Upper lobe of right lung (tissue), 1 donor: ENCODE measurements around the gene CFAP46. TPM values are rescaled to one million over a fixed set of nuclear protein-coding genes. Genes with fewer than 3 reads are reported as not detected.
A peak's percentile ranks its signal among the peaks of the same experiment; 100 is the strongest.

Source experiments
- ATAC-seq: fragments of 200-7000 bp; cut with Tn5 transposase; one replicate; pipeline ENCODE4 v1.9.1; 2020; ENCODE audit warnings: mild to moderate bottlenecking, moderate library complexity
- DNase-seq: peaks from one replicate; pipeline ENCODE4 v3.0.0-alpha.2; 2020
- H3K27ac ChIP-seq: fragments of 200-600 bp; one replicate; pipeline ENCODE4 v1.8.0; 2022
- H3K27me3 ChIP-seq: fragments of 200-600 bp; one replicate; pipeline ENCODE4 v1.8.0; 2022; ENCODE audit warnings: mild to moderate bottlenecking
- H3K36me3 ChIP-seq: fragments of 200-600 bp; one replicate; pipeline ENCODE4 v1.8.0; 2022
- H3K4me1 ChIP-seq: fragments of 200-600 bp; one replicate; pipeline ENCODE4 v1.8.0; 2022
- H3K4me3 ChIP-seq: fragments of 200-600 bp; one replicate; pipeline ENCODE4 v1.8.0; 2022; ENCODE audit warnings: mild to moderate bottlenecking
- H3K9me3 ChIP-seq: fragments of 200-600 bp; one replicate; pipeline ENCODE4 v1.8.0; 2022
- CTCF ChIP-seq: fragments of 200-600 bp; IDR thresholded peaks from one replicate; pipeline ENCODE4 v1.8.0; 2022; ENCODE audit warnings: antibody characterized with exemption
- intact Hi-C: fragments of 100-400 bp; cut with DNase I; formaldehyde crosslinking; loops from one replicate; pipeline ENCODE4 v1.11.0; 2022
- long read RNA-seq: library from polyadenylated mRNA; unstranded; transcript quantifications from one replicate; pipeline ENCODE4 v2.0.0, GENCODE V29; 2021
- total RNA-seq: library from RNA; stranded (reverse); fragmentation: NEBNext Ultra II Directional; extraction: Animal tissue kit (Norgen Biotek cat#: 25700); gene quantifications from one replicate; pipeline ENCODE4 v1.2.1, GENCODE V29; 2021
- donor health status: DM: no; HTN: yes; CAD: no; lungs with severe emphysema.

CFAP46 gene
- 0.52 TPM for total RNA-seq
- long read RNA-seq: 0 reads

- Histone ChIP-seq H3K9me3 (no peaks in the 10 kb centered on the region), H3K4me1 (peaks cover 11% of the 10 kb centered on the region), H3K27me3 (peaks cover 56% of the 10 kb centered on the region), H3K27ac (no peak within 1 kb of the TSS), H3K36me3 (no peaks in the 10 kb centered on the region), H3K4me3 (peak within 1 kb of the TSS; percentile 42)
- ATAC-seq (peak; percentile 58), DNase-seq (peak; percentile 78)
- intact Hi-C loops: no loop called here
- TF ChIP-seq CTCF: no peak
Observed at GRCh38 chr10:132942101-132943057, at the start of gene CFAP46. CFAP46 (minus strand) TSS chr10:132942570; CDS start chr10:132942484, 86 bp downstream.

DNA sequence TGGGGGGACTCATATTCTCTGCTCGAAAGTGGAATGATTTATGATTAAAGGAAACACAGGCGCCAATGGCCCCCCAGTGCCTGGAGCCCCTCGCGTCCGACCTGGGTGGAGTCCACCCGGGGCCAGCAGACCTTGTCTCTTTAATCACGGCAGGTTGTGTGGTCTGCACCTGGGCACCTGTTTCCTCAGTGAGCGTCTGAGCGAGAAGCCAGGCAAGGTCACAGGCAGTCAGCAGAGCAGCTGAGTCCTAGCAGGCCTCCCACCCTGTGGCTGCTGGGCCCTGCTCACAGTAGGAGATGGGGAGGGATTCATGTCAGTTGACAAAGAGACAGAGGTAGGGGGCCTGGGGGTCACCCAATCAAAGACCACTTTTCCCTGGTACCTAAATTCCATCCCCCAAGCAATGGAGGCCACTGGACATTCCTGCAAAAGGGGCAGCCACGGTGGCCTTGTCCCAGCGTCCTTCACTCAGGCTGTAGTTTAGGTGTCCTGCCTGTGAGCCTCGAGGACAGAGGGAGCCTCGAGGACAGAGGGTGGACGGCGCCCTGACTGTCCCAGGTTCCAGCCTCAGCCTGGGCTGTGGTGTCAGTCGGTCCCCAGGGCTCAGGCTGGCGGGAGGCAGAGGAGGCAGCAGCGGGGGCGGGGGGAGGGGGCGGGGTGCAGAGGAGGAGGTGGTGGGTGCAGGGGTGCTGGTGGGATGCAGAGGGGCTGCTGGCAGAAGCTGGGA is 49.5 kb upstream of the CFAP46 start:
- Histone ChIP-seq H3K27ac (no peak overlapping the region), H3K36me3 (no peaks in the 10 kb centered on the region), H3K4me1 (no peaks in the 10 kb centered on the region), H3K27me3 (peaks cover 17% of the 10 kb centered on the region), H3K9me3 (no peaks in the 10 kb centered on the region), H3K4me3 (no peak overlapping the region)
- intact Hi-C loops: no loop called here
- TF ChIP-seq CTCF: no peak
- DNase-seq (no peak), ATAC-seq (no peak)

- no peaks in the 10 kb centered on the region for H3K4me1 ChIP-seq
- H3K36me3 ChIP-seq: no peaks in the 10 kb centered on the region
- ATAC-seq (no peak), DNase-seq (peak; percentile 45)
- H3K27ac ChIP-seq: no peak overlapping the region
- H3K4me3 ChIP-seq: no peak overlapping the region
- no peaks in the 10 kb centered on the region for H3K9me3 ChIP-seq
- no peak for TF ChIP-seq CTCF
- intact Hi-C loops: no loop called here
- H3K27me3 ChIP-seq: peaks cover 25% of the 10 kb centered on the region
Observed at GRCh38 chr10:132990684-132991545, 48.5 kb upstream of the CFAP46 start.

DNA sequence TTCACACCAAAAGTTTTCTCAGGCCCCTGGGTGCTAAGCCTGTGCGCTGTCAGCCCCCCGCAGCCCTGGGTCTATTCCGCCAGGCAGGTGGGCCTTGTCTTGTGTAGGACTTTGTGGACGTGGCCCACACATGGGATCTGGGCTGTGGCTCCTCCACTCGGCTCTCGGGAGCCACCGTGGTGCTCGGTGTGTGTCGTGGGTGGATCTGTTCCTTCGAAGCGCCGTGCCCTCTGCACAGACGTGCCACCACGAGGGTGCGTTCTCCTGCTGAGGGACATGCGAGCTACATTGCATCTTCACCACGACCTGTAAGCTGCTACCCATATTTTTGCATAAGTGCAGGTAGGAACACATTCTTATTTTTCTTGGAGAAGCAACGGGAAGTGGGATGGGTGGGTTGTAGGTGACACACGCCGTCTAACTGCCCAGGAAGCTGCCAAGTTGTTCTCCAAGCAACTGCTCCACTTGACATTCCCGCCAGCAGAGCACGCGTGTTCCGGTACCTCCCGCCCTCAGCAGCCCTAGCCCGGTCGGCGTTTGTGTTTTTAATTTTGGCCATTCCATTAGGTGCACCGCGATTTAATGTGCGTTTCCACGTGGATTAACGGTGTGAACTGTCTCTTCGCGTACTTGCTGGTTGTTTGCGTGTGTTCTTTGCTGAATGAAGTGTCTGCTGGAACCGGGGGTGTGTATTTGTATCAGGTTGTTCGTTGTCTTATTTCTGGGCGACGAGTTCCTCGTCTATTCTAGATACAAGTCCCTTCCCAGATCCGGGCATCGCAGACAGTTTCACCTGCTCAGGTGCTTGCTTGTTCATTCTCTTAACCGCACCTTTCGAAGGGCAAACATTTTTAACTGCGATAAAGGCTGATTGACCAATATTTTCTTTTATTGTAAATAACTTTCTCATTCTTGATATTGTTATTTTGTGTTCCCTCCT is 47.4 kb upstream of the CFAP46 start:
- TF ChIP-seq CTCF: no peak
- Histone ChIP-seq H3K27ac (no peak overlapping the region), H3K4me1 (no peaks in the 10 kb centered on the region), H3K9me3 (no peaks in the 10 kb centered on the region), H3K27me3 (peaks cover 30% of the 10 kb centered on the region), H3K4me3 (no peak overlapping the region), H3K36me3 (no peaks in the 10 kb centered on the region)
- intact Hi-C loops: no loop called here
- ATAC-seq (no peak), DNase-seq (peak; percentile 55)
